Loucy (cell line): ENCODE data around the gene IGFL3.

Experiments
- H2AFZ ChIP-seq: fragments of 200-600 bp; sonication (generic); 2 replicates; pipeline ENCODE4 v1.6.0; 2016; ENCODE audit warnings: antibody characterized with exemption, mild to moderate bottlenecking, low read length, moderate library complexity
- H3F3A ChIP-seq: fragments of 200-600 bp; 2 replicates; pipeline ENCODE4 v1.6.0; 2016; ENCODE audit warnings: antibody characterized with exemption, low read depth, mild to moderate bottlenecking
- H3K27me3 ChIP-seq: fragments of 200-600 bp; sonication (generic); 2 replicates; pipeline ENCODE4 v1.6.1; 2014; ENCODE audit warnings: low read length, mild to moderate bottlenecking; ENCODE audit not compliant: insufficient read depth, poor library complexity, severe bottlenecking
- H3K36me3 ChIP-seq: fragments of 200-600 bp; sonication (generic); 2 replicates; pipeline ENCODE4 v1.6.1; 2016; ENCODE audit warnings: low read length; ENCODE audit not compliant: insufficient read depth
- H3K4me1 ChIP-seq: fragments of 200-600 bp; sonication (generic); 2 replicates; pipeline ENCODE4 v1.5.1; 2014; ENCODE audit warnings: low read length, mild to moderate bottlenecking; ENCODE audit not compliant: insufficient read depth, poor library complexity, severe bottlenecking
- H3K4me2 ChIP-seq: fragments of 200-600 bp; sonication (generic); 2 replicates; pipeline ENCODE4 v1.6.0; 2014; ENCODE audit warnings: antibody characterized with exemption, low read length, low read depth, mild to moderate bottlenecking; ENCODE audit not compliant: poor library complexity, severe bottlenecking
- H3K4me3 ChIP-seq: fragments of 200-600 bp; sonication (generic); 2 replicates; pipeline ENCODE4 v1.5.1; 2014; ENCODE audit warnings: low read length, mild to moderate bottlenecking, mixed read lengths; ENCODE audit not compliant: poor library complexity, severe bottlenecking
- H3K79me2 ChIP-seq: fragments of 200-600 bp; sonication (generic); 2 replicates; pipeline ENCODE4 v1.6.1; 2014; ENCODE audit warnings: low read length; ENCODE audit not compliant: insufficient read depth
- H3K9ac ChIP-seq: fragments of 200-600 bp; sonication (generic); 2 replicates; pipeline ENCODE4 v1.6.0; 2014; ENCODE audit warnings: mild to moderate bottlenecking, low read depth, low read length, moderate library complexity; ENCODE audit not compliant: poor library complexity, severe bottlenecking
- H3K9me2 ChIP-seq: fragments of 200-600 bp; sonication (generic); replicated peaks from 2 replicates; pipeline ENCODE4 v1.6.1; 2016; ENCODE audit warnings: low read depth, low read length, mixed read lengths
- H3K9me3 ChIP-seq: fragments of 200-600 bp; sonication (generic); 2 replicates; pipeline ENCODE4 v1.6.1; 2014; ENCODE audit warnings: mild to moderate bottlenecking, antibody characterized with exemption, low read length, low read depth; ENCODE audit not compliant: insufficient read depth
- H4K20me1 ChIP-seq: fragments of 200-600 bp; sonication (generic); 2 replicates; pipeline ENCODE4 v1.6.0; 2014; ENCODE audit warnings: antibody characterized with exemption, low read length, mild to moderate bottlenecking; ENCODE audit not compliant: insufficient read depth, poor library complexity, severe bottlenecking
- EZH2phosphoT487 ChIP-seq: fragments of 200-600 bp; IDR thresholded peaks from 2 replicates; pipeline ENCODE4 v1.6.1; 2018; ENCODE audit warnings: antibody characterized with exemption, mild to moderate bottlenecking, moderate library complexity, borderline replicate concordance
- TF ChIP-seq, protein P1 (sequence below): fragments of 200-600 bp; sonication (generic); conservative IDR thresholded peaks from 2 replicates; pipeline ENCODE4 v1.5.1; 2014; ENCODE audit warnings: mild to moderate bottlenecking, antibody characterized with exemption, low read length

IGFL3 gene

DNA sequence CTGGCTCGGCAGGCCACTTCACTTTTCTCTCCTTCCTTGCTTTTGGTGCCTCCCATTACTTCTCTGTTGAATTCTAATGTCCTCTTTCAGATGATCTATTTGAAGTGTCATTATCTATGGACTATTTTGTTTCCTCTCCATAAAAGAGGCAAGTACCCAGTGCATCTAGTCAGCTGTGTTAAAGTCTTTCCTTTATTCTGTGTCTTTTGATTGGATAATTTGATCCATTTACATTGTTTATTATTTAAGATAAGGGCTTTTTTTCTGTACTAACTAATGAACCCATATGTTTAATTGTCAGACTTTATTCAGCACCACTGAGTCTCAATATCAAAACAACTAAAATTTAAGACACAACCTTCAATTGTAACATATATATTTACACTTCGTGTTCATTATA lies 36.4 kb downstream of the IGFL3 start:
- no peak overlapping the region for H3K4me2 ChIP-seq
- H3K27me3 ChIP-seq, result peaks cover 9% of the 10 kb centered on the region
- H3K9ac ChIP-seq, result no peak overlapping the region
- TF ChIP-seq, protein P1, sequence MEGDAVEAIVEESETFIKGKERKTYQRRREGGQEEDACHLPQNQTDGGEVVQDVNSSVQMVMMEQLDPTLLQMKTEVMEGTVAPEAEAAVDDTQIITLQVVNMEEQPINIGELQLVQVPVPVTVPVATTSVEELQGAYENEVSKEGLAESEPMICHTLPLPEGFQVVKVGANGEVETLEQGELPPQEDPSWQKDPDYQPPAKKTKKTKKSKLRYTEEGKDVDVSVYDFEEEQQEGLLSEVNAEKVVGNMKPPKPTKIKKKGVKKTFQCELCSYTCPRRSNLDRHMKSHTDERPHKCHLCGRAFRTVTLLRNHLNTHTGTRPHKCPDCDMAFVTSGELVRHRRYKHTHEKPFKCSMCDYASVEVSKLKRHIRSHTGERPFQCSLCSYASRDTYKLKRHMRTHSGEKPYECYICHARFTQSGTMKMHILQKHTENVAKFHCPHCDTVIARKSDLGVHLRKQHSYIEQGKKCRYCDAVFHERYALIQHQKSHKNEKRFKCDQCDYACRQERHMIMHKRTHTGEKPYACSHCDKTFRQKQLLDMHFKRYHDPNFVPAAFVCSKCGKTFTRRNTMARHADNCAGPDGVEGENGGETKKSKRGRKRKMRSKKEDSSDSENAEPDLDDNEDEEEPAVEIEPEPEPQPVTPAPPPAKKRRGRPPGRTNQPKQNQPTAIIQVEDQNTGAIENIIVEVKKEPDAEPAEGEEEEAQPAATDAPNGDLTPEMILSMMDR, result no peak
- no peak for TF ChIP-seq EZH2phosphoT487
- H3K9me3 ChIP-seq, result no peaks in the 10 kb centered on the region; the same call in 1 of the 2 replicates
- H3K36me3 ChIP-seq, result no peaks in the 10 kb centered on the region
- no peak overlapping the region for H3K4me3 ChIP-seq
- no peaks in the 10 kb centered on the region for H3K9me2 ChIP-seq
- H2AFZ ChIP-seq, result no peak overlapping the region
- H3K79me2 ChIP-seq, result no peaks in the 10 kb centered on the region
- no peaks in the 10 kb centered on the region for H4K20me1 ChIP-seq
- no peaks in the 10 kb centered on the region for H3F3A ChIP-seq
- no peaks in the 10 kb centered on the region for H3K4me1 ChIP-seq

DNA sequence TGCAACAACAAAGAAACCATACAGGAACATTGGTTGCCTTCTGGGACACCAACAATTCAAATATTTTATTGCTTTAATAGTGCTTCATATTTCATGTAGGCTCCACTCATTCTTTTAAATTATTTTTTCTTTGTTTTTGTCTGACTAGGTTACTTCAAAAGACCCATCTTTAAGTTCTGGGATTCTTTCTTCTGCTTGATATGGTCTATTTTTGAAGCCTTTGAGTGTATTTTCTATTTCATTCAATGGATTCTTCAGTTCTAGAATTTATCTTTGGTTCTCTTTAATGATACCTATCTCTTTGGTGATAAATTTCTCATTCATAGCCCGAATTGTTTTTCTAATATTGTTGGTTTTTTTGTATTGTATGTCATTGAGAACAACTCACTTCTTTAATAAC lies 38.6 kb downstream of the IGFL3 start:
- H3K4me3 ChIP-seq, result no peak overlapping the region
- H3F3A ChIP-seq, result no peaks in the 10 kb centered on the region
- H3K36me3 ChIP-seq, result no peaks in the 10 kb centered on the region
- no peak overlapping the region for H3K9ac ChIP-seq
- no peak overlapping the region for H3K4me2 ChIP-seq
- H4K20me1 ChIP-seq, result no peaks in the 10 kb centered on the region
- no peaks in the 10 kb centered on the region; the same call in 1 of the 2 replicates for H3K9me3 ChIP-seq
- peaks cover 4% of the 10 kb centered on the region for H3K27me3 ChIP-seq
- no peaks in the 10 kb centered on the region for H3K4me1 ChIP-seq
- H2AFZ ChIP-seq, result no peak overlapping the region
- H3K79me2 ChIP-seq, result no peaks in the 10 kb centered on the region
- TF ChIP-seq, protein P1, result no peak
- TF ChIP-seq EZH2phosphoT487, result no peak
- H3K9me2 ChIP-seq, result no peaks in the 10 kb centered on the region

DNA sequence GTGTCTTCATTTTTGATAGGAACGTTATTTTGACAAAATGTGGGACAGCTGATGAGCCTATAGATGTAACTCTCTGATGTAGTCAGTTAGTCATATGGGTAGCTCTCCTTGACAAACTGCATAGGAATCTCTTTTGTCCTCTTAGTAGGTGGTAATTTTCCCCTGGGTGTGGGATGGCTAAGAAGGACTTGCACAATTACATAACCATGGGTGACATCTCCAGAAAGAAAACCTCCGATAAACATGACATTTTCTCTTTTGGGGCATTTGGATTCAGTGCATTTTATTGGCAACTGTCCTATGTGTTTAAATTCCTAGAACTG lies 41.8 kb downstream of the IGFL3 start:
- Histone ChIP-seq H3K4me2 (no peak overlapping the region), H3K4me3 (no peak overlapping the region)
- no peak for TF ChIP-seq EZH2phosphoT487
- TF ChIP-seq, protein P1, result no peak

More for the DNA sequence above, 41.8 kb downstream of the IGFL3 start:
- Histone ChIP-seq H3K27me3 (no peaks in the 10 kb centered on the region), H3K79me2 (no peaks in the 10 kb centered on the region), H2AFZ (no peak overlapping the region), H4K20me1 (no peaks in the 10 kb centered on the region), H3K9me2 (no peaks in the 10 kb centered on the region), H3K4me1 (no peaks in the 10 kb centered on the region), H3K9me3 (no peaks in the 10 kb centered on the region; the same call in 1 of the 2 replicates), H3K36me3 (no peaks in the 10 kb centered on the region), H3F3A (no peaks in the 10 kb centered on the region), H3K9ac (no peak overlapping the region)
